K562 (cell line): ENCODE results near the gene ARL2. TPM values are rescaled to one million over a fixed set of nuclear protein-coding genes. Genes with fewer than 3 reads are reported as not detected.

ENCODE experiments used
- CAMTA2 ChIP-seq: fragments of 250-450 bp; sonication (Bioruptor Pico); conservative IDR thresholded peaks from 2 replicates; pipeline ENCODE4 v1.5.1; 2022
- FOXJ2 ChIP-seq: fragments of 200-800 bp; sonication (Bioruptor generic); IDR thresholded peaks from 2 replicates; pipeline ENCODE4 v1.6.1; 2016; ENCODE audit warnings: missing genetic modification characterization, missing compliant biosample characterization
- HMGN3 ChIP-seq: IDR thresholded peaks from 2 replicates; pipeline ENCODE4 v1.6.1; 2011; ENCODE audit warnings: borderline replicate concordance, low read depth, mild to moderate bottlenecking, mixed read lengths, low read length; ENCODE audit not compliant: insufficient read length; ENCODE audit errors: extremely low read depth
- ILK ChIP-seq: fragments of 450-650 bp; IDR thresholded peaks from 2 replicates; pipeline ENCODE4 v1.6.1; 2016; ENCODE audit warnings: missing genetic modification characterization, low read depth, mild to moderate bottlenecking, missing compliant biosample characterization, moderate library complexity, borderline replicate concordance
- MCM7 ChIP-seq, 2 experiments: fragments of 450-650 bp; IDR thresholded peaks; 2 replicates each; pipeline ENCODE4 v1.6.1; 2016 to 2018
- MTA2 ChIP-seq: fragments of 450-650 bp; IDR thresholded peaks from 2 replicates; pipeline ENCODE4 v1.6.1; 2016; ENCODE audit warnings: low read depth
- NFXL1 ChIP-seq: fragments of 450-650 bp; formaldehyde crosslinking; IDR thresholded peaks from 2 replicates; pipeline ENCODE4 v1.4.0; 2021; ENCODE audit warnings: mild to moderate bottlenecking
- OTX1 ChIP-seq: fragments of 450-650 bp; formaldehyde crosslinking; IDR thresholded peaks from 2 replicates; pipeline ENCODE4 v1.4.0; 2022; ENCODE audit warnings: mild to moderate bottlenecking
- POLR2AphosphoS5 ChIP-seq: IDR thresholded peaks from 2 replicates; pipeline ENCODE4 v1.6.1; 2011; ENCODE audit warnings: mild to moderate bottlenecking, low read depth, low read length, moderate library complexity; ENCODE audit not compliant: control insufficient read depth, insufficient read depth
- RFX5 ChIP-seq: IDR thresholded peaks from 2 replicates; pipeline ENCODE4 v1.6.1; 2011; ENCODE audit warnings: low read depth, mild to moderate bottlenecking, improper control_type of control experiment, low read length
- RFX7 ChIP-seq: fragments of 250-450 bp; sonication (Bioruptor Pico); IDR thresholded peaks from 2 replicates; pipeline ENCODE4 v1.5.1; 2021; ENCODE audit warnings: mild to moderate bottlenecking
- SMARCA5 ChIP-seq: fragments of 450-650 bp; IDR thresholded peaks from 2 replicates; pipeline ENCODE4 v1.6.1; 2016
- TRIM24 ChIP-seq, 2 experiments: fragments of 450-650 bp; IDR thresholded peaks; 2 replicates each; pipeline ENCODE4 v1.6.1; 2016
- ZBTB7A ChIP-seq: IDR thresholded peaks from 2 replicates; pipeline ENCODE4 v1.6.1; 2011; ENCODE audit warnings: low read depth, mild to moderate bottlenecking, low read length, moderate library complexity, borderline replicate concordance; ENCODE audit not compliant: control insufficient read depth
- ZC3H4 ChIP-seq: sonication (generic); formaldehyde crosslinking; IDR thresholded peaks from 2 replicates; pipeline ENCODE4 v1.9.0; 2021; ENCODE audit warnings: missing genetic modification reagents, borderline replicate concordance
- ZFX ChIP-seq: sonication (generic); formaldehyde crosslinking; IDR thresholded peaks from 2 replicates; pipeline ENCODE4 v1.8.0; 2022; ENCODE audit warnings: mild to moderate bottlenecking, missing genetic modification reagents, moderate library complexity
- ZNF143 ChIP-seq: sonication (generic); formaldehyde crosslinking; IDR thresholded peaks from 2 replicates; pipeline ENCODE4 v1.9.0; 2022; ENCODE audit warnings: mild to moderate bottlenecking, missing genetic modification reagents
- ZNF445 ChIP-seq: fragments of 250-450 bp; sonication (Bioruptor Pico); IDR thresholded peaks from 2 replicates; pipeline ENCODE4 v1.4.0; 2020; ENCODE audit warnings: low read depth, mild to moderate bottlenecking, moderate library complexity
- polyA plus RNA-seq, 8 experiments: library from polyadenylated mRNA; depleted of rRNA in 4 of 8; stranded (reverse) in 5 of 8; unstranded in 3 of 8; fragments of >200 nt; fragmentation: Nextera tagmentation in 2 of 8; fragmentation: Illumina TruSeq in 1 of 8; extraction: Ambion mirVana in 2 of 8; extraction: Trizol in 1 of 8; gene quantifications; 2 replicates each; pipeline versions ENCODE4 v1.2.1 to v1.2.3, GENCODE V29; 2011 to 2014; ENCODE audit warnings: inconsistent platforms in 1 of 8, missing spikeins in 1 of 8
- total RNA-seq, 7 experiments: library from RNA; depleted of rRNA in 6 of 7; stranded (reverse); fragments of >200 nt in 6 of 7; fragmentation: Illumina TruSeq in 2 of 7; extraction: Trizol in 2 of 7; gene quantifications; 2 replicates each; pipeline versions ENCODE4 v1.2.1 to v1.2.3, GENCODE V29; 2011 to 2021; ENCODE audit warnings: low replicate concordance in 1 of 7
- TF ChIP-seq, protein P1 (sequence below): sonication (generic); formaldehyde crosslinking; IDR thresholded peaks from 2 replicates; pipeline ENCODE4 v1.4.0; 2020; ENCODE audit warnings: mild to moderate bottlenecking, missing genetic modification reagents
- TF ChIP-seq, protein P2 (sequence below), 2 experiments: IDR thresholded peaks in 1 of 2; conservative IDR thresholded peaks in 1 of 2; 2 replicates each; pipeline ENCODE4 v1.6.1; 2016; ENCODE audit warnings: low read depth in 2 of 2, mild to moderate bottlenecking in 1 of 2, missing compliant biosample characterization in 1 of 2, missing genetic modification characterization in 1 of 2, moderate library complexity in 1 of 2
- TF ChIP-seq, protein P3 (sequence below), 2 experiments: IDR thresholded peaks; 2 replicates each; pipeline ENCODE4 v1.6.1; 2011; ENCODE audit warnings: borderline replicate concordance in 1 of 2, control low read depth in 1 of 2, low read depth in 1 of 2, low read length in 1 of 2, mild to moderate bottlenecking in 1 of 2, mixed read lengths in 1 of 2, moderate library complexity in 1 of 2; ENCODE audit not compliant: insufficient read depth in 1 of 2, insufficient read length in 1 of 2, poor library complexity in 1 of 2, severe bottlenecking in 1 of 2; ENCODE audit errors: extremely low read depth in 1 of 2
- TF ChIP-seq, protein P4 (sequence below): fragments of 200-800 bp; sonication (Bioruptor generic); IDR thresholded peaks from 2 replicates; pipeline ENCODE4 v1.6.1; 2017; ENCODE audit warnings: missing genetic modification characterization, missing compliant biosample characterization

Gene ARL2
- total and polyA plus RNA-seq, 9 of the 15 experiments (the other 6 are each of a cell fraction or from before 2014, with no cell fraction given): 5.7 to 154 (median 92.2) TPM

DNA sequence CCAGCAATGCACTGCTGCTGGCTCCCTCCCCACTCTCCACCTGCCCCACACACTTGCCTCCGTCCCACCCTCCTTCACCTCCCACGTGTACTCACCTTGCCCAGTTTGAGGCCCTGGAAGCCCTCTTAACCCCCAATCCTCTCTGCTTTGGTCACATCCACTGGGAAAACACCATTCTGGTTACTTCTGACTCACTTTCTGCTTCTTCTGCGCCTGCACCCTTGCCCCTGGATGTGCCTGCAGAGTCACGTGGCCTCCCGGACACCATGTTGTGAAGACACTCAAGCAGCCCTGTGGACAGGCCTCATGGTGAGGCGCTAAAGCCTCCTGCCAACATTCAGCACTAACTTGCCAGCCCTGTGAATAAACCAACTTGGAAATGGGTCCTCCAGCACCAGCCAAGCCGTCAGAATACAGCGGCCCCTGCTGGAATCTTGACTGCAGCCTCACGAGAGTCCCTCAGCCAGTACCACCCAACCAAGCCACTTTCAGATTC, 47.0 kb downstream of the ARL2 start (continued):
- TF ChIP-seq ZBTB7A (no peak), HMGN3 (no peak), ZNF143 (CRISPR knock-in tag) (no peak), MCM7 (IDR thresholded peaks at IDR 0.05) (no peak), ZFX (CRISPR knock-in tag) (peak; percentile 32; the same call in 1 of the 2 replicates), ZC3H4 (no peak), TRIM24 (IDR thresholded peaks at IDR 0.05) (no peak), RFX7 (CRISPR knock-in tag) (no peak), SMARCA5 (0 out of 2 replicates have a peak, but pooled peaks have one; percentile 58), OTX1 (CRISPR knock-in tag) (peak; percentile 70; the same call in 1 of the 2 replicates), ILK (tag) (no peak), POLR2AphosphoS5 (no peak), FOXJ2 (tag) (no peak), CAMTA2 (CRISPR knock-in tag) (no peak), MTA2 (no peak), RFX5 (no peak), NFXL1 (CRISPR knock-in tag) (no peak), ZNF445 (CRISPR knock-in tag) (no peak)
- TF ChIP-seq, protein P1, sequence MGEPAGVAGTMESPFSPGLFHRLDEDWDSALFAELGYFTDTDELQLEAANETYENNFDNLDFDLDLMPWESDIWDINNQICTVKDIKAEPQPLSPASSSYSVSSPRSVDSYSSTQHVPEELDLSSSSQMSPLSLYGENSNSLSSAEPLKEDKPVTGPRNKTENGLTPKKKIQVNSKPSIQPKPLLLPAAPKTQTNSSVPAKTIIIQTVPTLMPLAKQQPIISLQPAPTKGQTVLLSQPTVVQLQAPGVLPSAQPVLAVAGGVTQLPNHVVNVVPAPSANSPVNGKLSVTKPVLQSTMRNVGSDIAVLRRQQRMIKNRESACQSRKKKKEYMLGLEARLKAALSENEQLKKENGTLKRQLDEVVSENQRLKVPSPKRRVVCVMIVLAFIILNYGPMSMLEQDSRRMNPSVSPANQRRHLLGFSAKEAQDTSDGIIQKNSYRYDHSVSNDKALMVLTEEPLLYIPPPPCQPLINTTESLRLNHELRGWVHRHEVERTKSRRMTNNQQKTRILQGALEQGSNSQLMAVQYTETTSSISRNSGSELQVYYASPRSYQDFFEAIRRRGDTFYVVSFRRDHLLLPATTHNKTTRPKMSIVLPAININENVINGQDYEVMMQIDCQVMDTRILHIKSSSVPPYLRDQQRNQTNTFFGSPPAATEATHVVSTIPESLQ (CRISPR knock-in tag): no peak
- TF ChIP-seq, protein P2, sequence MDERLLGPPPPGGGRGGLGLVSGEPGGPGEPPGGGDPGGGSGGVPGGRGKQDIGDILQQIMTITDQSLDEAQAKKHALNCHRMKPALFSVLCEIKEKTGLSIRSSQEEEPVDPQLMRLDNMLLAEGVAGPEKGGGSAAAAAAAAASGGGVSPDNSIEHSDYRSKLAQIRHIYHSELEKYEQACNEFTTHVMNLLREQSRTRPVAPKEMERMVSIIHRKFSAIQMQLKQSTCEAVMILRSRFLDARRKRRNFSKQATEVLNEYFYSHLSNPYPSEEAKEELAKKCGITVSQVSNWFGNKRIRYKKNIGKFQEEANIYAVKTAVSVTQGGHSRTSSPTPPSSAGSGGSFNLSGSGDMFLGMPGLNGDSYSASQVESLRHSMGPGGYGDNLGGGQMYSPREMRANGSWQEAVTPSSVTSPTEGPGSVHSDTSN (CRISPR knock-in tag; IDR thresholded peaks at IDR 0.05; ENCODE audit: low read depth): no peak
- TF ChIP-seq, protein P2 (tag; conservative IDR thresholded peaks at IDR 0.05; ENCODE audit: low read depth): no peak
- TF ChIP-seq, protein P3, sequence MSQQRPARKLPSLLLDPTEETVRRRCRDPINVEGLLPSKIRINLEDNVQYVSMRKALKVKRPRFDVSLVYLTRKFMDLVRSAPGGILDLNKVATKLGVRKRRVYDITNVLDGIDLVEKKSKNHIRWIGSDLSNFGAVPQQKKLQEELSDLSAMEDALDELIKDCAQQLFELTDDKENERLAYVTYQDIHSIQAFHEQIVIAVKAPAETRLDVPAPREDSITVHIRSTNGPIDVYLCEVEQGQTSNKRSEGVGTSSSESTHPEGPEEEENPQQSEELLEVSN (IDR thresholded peaks at IDR 0.05; ENCODE audit: borderline replicate concordance in 1 of 2, extremely low read depth in 1 of 2, insufficient read depth in 1 of 2, insufficient read length in 1 of 2, low read depth in 1 of 2, low read length in 1 of 2, poor library complexity in 1 of 2, severe bottlenecking in 1 of 2): peak; percentile 14 to 19
- TF ChIP-seq, protein P4, sequence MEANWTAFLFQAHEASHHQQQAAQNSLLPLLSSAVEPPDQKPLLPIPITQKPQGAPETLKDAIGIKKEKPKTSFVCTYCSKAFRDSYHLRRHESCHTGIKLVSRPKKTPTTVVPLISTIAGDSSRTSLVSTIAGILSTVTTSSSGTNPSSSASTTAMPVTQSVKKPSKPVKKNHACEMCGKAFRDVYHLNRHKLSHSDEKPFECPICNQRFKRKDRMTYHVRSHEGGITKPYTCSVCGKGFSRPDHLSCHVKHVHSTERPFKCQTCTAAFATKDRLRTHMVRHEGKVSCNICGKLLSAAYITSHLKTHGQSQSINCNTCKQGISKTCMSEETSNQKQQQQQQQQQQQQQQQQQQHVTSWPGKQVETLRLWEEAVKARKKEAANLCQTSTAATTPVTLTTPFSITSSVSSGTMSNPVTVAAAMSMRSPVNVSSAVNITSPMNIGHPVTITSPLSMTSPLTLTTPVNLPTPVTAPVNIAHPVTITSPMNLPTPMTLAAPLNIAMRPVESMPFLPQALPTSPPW (CRISPR knock-in tag): no peak
